ENCODE data around the gene TNPO2.
"Not testable (repeated sequence)": the region's sequence is repeated elsewhere in the genome, so short reads cannot be mapped to it uniquely, and the experiment has no call there.

TNPO2 gene

GRCh38 chr19:12685831-12686230, 37.9 kb downstream of the TNPO2 start:
- no peaks in the 10 kb centered on the region for H3K9me3 Mint-ChIP-seq
- no peak overlapping the region for H3K4me3 Mint-ChIP-seq
- peaks cover 5% of the 10 kb centered on the region for H3K4me1 Mint-ChIP-seq (ENCODE audit: low read depth)
- peaks cover 37% of the 10 kb centered on the region for H3K36me3 Mint-ChIP-seq (ENCODE audit: low read depth)
- DNase-seq, result no peak
- H3K27me3 Mint-ChIP-seq, result no peaks in the 10 kb centered on the region
- no peak overlapping the region for H3K27ac Mint-ChIP-seq

- H3K4me1 Mint-ChIP-seq (ENCODE audit: low read depth), result peaks cover 27% of the 10 kb centered on the region
- peak; percentile 89 for DNase-seq
- no peaks in the 10 kb centered on the region for H3K27me3 Mint-ChIP-seq
- no peaks in the 10 kb centered on the region for H3K9me3 Mint-ChIP-seq
- H3K36me3 Mint-ChIP-seq (ENCODE audit: low read depth), result peaks cover 47% of the 10 kb centered on the region
- peak within 1 kb of the TSS; percentile 99 for H3K27ac Mint-ChIP-seq
- H3K4me3 Mint-ChIP-seq, result peak within 1 kb of the TSS; percentile 98
These were observed 42.4 kb downstream of the TNPO2 start, which contains the start of gene DHPS for GRCh38 chr19:12681074-12681987. Gene DHPS (minus strand): TSS chr19:12681880. CDS start chr19:12681766, 114 bp downstream.

GRCh38 chr19:12680034-12680433, 43.7 kb downstream of the TNPO2 start:
- no peak for DNase-seq
- Mint-ChIP-seq H3K27ac (peak overlapping the region; percentile 99), H3K9me3 (no peaks in the 10 kb centered on the region), H3K4me1 (ENCODE audit: low read depth) (peaks cover 28% of the 10 kb centered on the region), H3K36me3 (ENCODE audit: low read depth) (peaks cover 60% of the 10 kb centered on the region), H3K27me3 (no peaks in the 10 kb centered on the region), H3K4me3 (peak overlapping the region; percentile 98)

- DNase-seq, H3K27ac Mint-ChIP-seq, H3K4me3 Mint-ChIP-seq, H3K27me3 Mint-ChIP-seq, H3K9me3 Mint-ChIP-seq: not testable (repeated sequence)
- peaks cover 80% of the 10 kb centered on the region for H3K36me3 Mint-ChIP-seq (ENCODE audit: low read depth)
- peaks cover 31% of the 10 kb centered on the region for H3K4me1 Mint-ChIP-seq (ENCODE audit: low read depth)
These were observed 45.7 kb downstream of the TNPO2 start for GRCh38 chr19:12678039-12678438.

GRCh38 chr19:12676928-12677327, 46.8 kb downstream of the TNPO2 start:
- peak overlapping the region; percentile 67 for H3K27ac Mint-ChIP-seq
- DNase-seq, result no peak
- peaks cover 33% of the 10 kb centered on the region for H3K4me1 Mint-ChIP-seq (ENCODE audit: low read depth)
- H3K36me3 Mint-ChIP-seq (ENCODE audit: low read depth), result peaks cover 91% of the 10 kb centered on the region
- H3K9me3 Mint-ChIP-seq, result no peaks in the 10 kb centered on the region
- no peak overlapping the region for H3K4me3 Mint-ChIP-seq
- no peaks in the 10 kb centered on the region for H3K27me3 Mint-ChIP-seq

- DNase-seq, result peak; percentile 91
- Mint-ChIP-seq H3K27me3 (no peaks in the 10 kb centered on the region), H3K27ac (peak overlapping the region; percentile 67), H3K9me3 (no peaks in the 10 kb centered on the region), H3K4me3 (no peak overlapping the region), H3K36me3 (ENCODE audit: low read depth) (peaks cover 91% of the 10 kb centered on the region), H3K4me1 (ENCODE audit: low read depth) (peaks cover 35% of the 10 kb centered on the region)
These were observed 47.3 kb downstream of the TNPO2 start for GRCh38 chr19:12676384-12676792.

GRCh38 chr19:12675940-12676339, 47.8 kb downstream of the TNPO2 start:
- H3K4me1 Mint-ChIP-seq (ENCODE audit: low read depth), result peaks cover 31% of the 10 kb centered on the region
- H3K27ac Mint-ChIP-seq, result no peak overlapping the region
- peaks cover 87% of the 10 kb centered on the region for H3K36me3 Mint-ChIP-seq (ENCODE audit: low read depth)
- DNase-seq, result no peak
- H3K4me3 Mint-ChIP-seq, result no peak overlapping the region
- H3K9me3 Mint-ChIP-seq, result no peaks in the 10 kb centered on the region
- H3K27me3 Mint-ChIP-seq, result no peaks in the 10 kb centered on the region

GRCh38 chr19:12675399-12675798, 48.3 kb downstream of the TNPO2 start:
- DNase-seq, result no peak
- H3K27me3 Mint-ChIP-seq, result no peaks in the 10 kb centered on the region
- no peaks in the 10 kb centered on the region for H3K9me3 Mint-ChIP-seq
- H3K36me3 Mint-ChIP-seq (ENCODE audit: low read depth), result peaks cover 90% of the 10 kb centered on the region
- peak overlapping the region; percentile 33 for H3K27ac Mint-ChIP-seq
- H3K4me3 Mint-ChIP-seq, result no peak overlapping the region
- peaks cover 35% of the 10 kb centered on the region for H3K4me1 Mint-ChIP-seq (ENCODE audit: low read depth)

- H3K36me3 Mint-ChIP-seq (ENCODE audit: low read depth), result peaks cover 92% of the 10 kb centered on the region
- peaks cover 38% of the 10 kb centered on the region for H3K4me1 Mint-ChIP-seq (ENCODE audit: low read depth)
- no peaks in the 10 kb centered on the region for H3K9me3 Mint-ChIP-seq
- no peak for DNase-seq
- no peak overlapping the region for H3K4me3 Mint-ChIP-seq
- H3K27me3 Mint-ChIP-seq, result no peaks in the 10 kb centered on the region
- H3K27ac Mint-ChIP-seq, result peak overlapping the region; percentile 55
These were observed 51.0 kb downstream of the TNPO2 start for GRCh38 chr19:12672744-12673143.

- H3K9me3 Mint-ChIP-seq, result no peaks in the 10 kb centered on the region
- H3K36me3 Mint-ChIP-seq (ENCODE audit: low read depth), result peaks cover 89% of the 10 kb centered on the region
- H3K27me3 Mint-ChIP-seq, result no peaks in the 10 kb centered on the region
- peak overlapping the region; percentile 95 for H3K4me3 Mint-ChIP-seq
- no peak for DNase-seq
- peak overlapping the region; percentile 100 for H3K27ac Mint-ChIP-seq
- peaks cover 47% of the 10 kb centered on the region for H3K4me1 Mint-ChIP-seq (ENCODE audit: low read depth)
These were observed 53.4 kb downstream of the TNPO2 start for GRCh38 chr19:12670159-12670928.

GRCh38 chr19:12669270-12670158, 54.2 kb downstream of the TNPO2 start:
- Mint-ChIP-seq H3K4me3 (peak overlapping the region; percentile 95), H3K4me1 (ENCODE audit: low read depth) (peaks cover 55% of the 10 kb centered on the region), H3K9me3 (no peaks in the 10 kb centered on the region)

GRCh38 chr19:12668932-12669269, 54.8 kb downstream of the TNPO2 start:
- no peaks in the 10 kb centered on the region for H3K27me3 Mint-ChIP-seq
- no peak for DNase-seq
- peak overlapping the region; percentile 95 for H3K4me3 Mint-ChIP-seq
- peaks cover 89% of the 10 kb centered on the region for H3K36me3 Mint-ChIP-seq (ENCODE audit: low read depth)
- no peaks in the 10 kb centered on the region for H3K9me3 Mint-ChIP-seq
- H3K27ac Mint-ChIP-seq, result peak overlapping the region; percentile 100
- H3K4me1 Mint-ChIP-seq (ENCODE audit: low read depth), result peaks cover 56% of the 10 kb centered on the region

More at GRCh38 chr19:12669270-12670158, 54.2 kb downstream of the TNPO2 start:
- Mint-ChIP-seq H3K27me3 (no peaks in the 10 kb centered on the region), H3K36me3 (ENCODE audit: low read depth) (peaks cover 89% of the 10 kb centered on the region), H3K27ac (peak overlapping the region; percentile 100)
- DNase-seq, result peak; percentile 85

GRCh38 chr19:12668346-12668745, 55.4 kb downstream of the TNPO2 start:
- no peaks in the 10 kb centered on the region for H3K27me3 Mint-ChIP-seq
- H3K36me3 Mint-ChIP-seq (ENCODE audit: low read depth), result peaks cover 89% of the 10 kb centered on the region
- DNase-seq, result no peak
- H3K4me3 Mint-ChIP-seq, result peak overlapping the region; percentile 95
- peak overlapping the region; percentile 100 for H3K27ac Mint-ChIP-seq
- H3K4me1 Mint-ChIP-seq (ENCODE audit: low read depth), result peaks cover 56% of the 10 kb centered on the region
- no peaks in the 10 kb centered on the region for H3K9me3 Mint-ChIP-seq

- Mint-ChIP-seq H3K27ac (peak overlapping the region; percentile 100), H3K27me3 (no peaks in the 10 kb centered on the region), H3K4me3 (peak overlapping the region; percentile 95), H3K4me1 (ENCODE audit: low read depth) (peaks cover 56% of the 10 kb centered on the region), H3K36me3 (ENCODE audit: low read depth) (peaks cover 89% of the 10 kb centered on the region), H3K9me3 (no peaks in the 10 kb centered on the region)
- DNase-seq, result no peak
These were observed 55.9 kb downstream of the TNPO2 start for GRCh38 chr19:12667731-12668302.
